SK-N-SH (cell line): Measurements from ENCODE around the gene SKA2. TPM values are rescaled to one million over a fixed set of nuclear protein-coding genes. Genes with fewer than 3 reads are reported as not detected.

ENCODE experiments used
- CTCF ChIA-PET: fragments of 300-600, 350-600 bp; formaldehyde crosslinking; extraction: SDS; loops from one replicate; lab custom pipeline; 2021; lab: Yijun Ruan, JAX
- POLR2A ChIA-PET: fragments of 350-600 bp; sonication (Branson Sonifier 250); formaldehyde crosslinking; extraction: SDS; loops from one replicate; lab custom pipeline; 2020; ENCODE audit warnings: antibody characterized with exemption, inconsistent platforms; lab: Yijun Ruan, JAX
- DNase-seq: peaks from one replicate; pipeline ENCODE4 v3.0.0; 2012
- H2AFZ ChIP-seq: fragments of 200-600 bp; sonication (generic); 2 replicates; pipeline ENCODE4 v1.8.1; 2016; ENCODE audit warnings: antibody characterized with exemption, mild to moderate bottlenecking, low read depth
- H3F3A ChIP-seq: fragments of 200-600 bp; sonication (generic); replicated peaks from 2 replicates; pipeline ENCODE3; 2016; ENCODE audit warnings: antibody characterized with exemption, mild to moderate bottlenecking; ENCODE audit not compliant: insufficient read depth
- H3K27ac ChIP-seq, 2 experiments: fragments of 200-500 bp in 1 of 2; fragments of 200-600 bp in 1 of 2; sonication (Bioruptor generic) in 1 of 2; sonication (generic), shearing (Covaris generic) in 1 of 2; 2 replicates each; pipeline versions ENCODE4 v1.5.1 to v1.6.1; 2014 to 2016; ENCODE audit warnings: low read depth in 2 of 2, inconsistent platforms in 1 of 2, low read length in 1 of 2, mild to moderate bottlenecking in 1 of 2, mixed read lengths in 1 of 2
- H3K27me3 ChIP-seq: fragments of 200-600 bp; sonication (generic), shearing (Covaris generic); 2 replicates; pipeline ENCODE4 v1.6.1; 2016; ENCODE audit warnings: mixed run types; ENCODE audit not compliant: insufficient read depth
- H3K36me3 ChIP-seq, 2 experiments: fragments of 200-500 bp in 1 of 2; fragments of 200-600 bp in 1 of 2; sonication (Bioruptor generic) in 1 of 2; sonication (generic) in 1 of 2; replicated peaks in 1 of 2; 2 replicates each; pipeline versions ENCODE3 to v1.5.1; 2014 to 2016; ENCODE audit warnings: low read length in 1 of 2, mild to moderate bottlenecking in 1 of 2; ENCODE audit not compliant: insufficient read depth in 2 of 2, control insufficient read depth in 1 of 2
- H3K4me1 ChIP-seq, 2 experiments: fragments of 200-500 bp in 1 of 2; fragments of 200-600 bp in 1 of 2; sonication (Bioruptor generic) in 1 of 2; sonication (generic), shearing (Covaris generic) in 1 of 2; 2 replicates each; pipeline versions ENCODE4 v1.5.1 to v1.6.1; 2014 to 2016; ENCODE audit warnings: low read depth in 1 of 2, low read length in 1 of 2, mixed run types in 1 of 2; ENCODE audit not compliant: insufficient read depth in 2 of 2, control insufficient read depth in 1 of 2
- H3K4me2 ChIP-seq: fragments of 200-600 bp; sonication (generic), shearing (Covaris generic); 2 replicates; pipeline ENCODE4 v1.6.1; 2017; ENCODE audit warnings: mixed run types
- H3K4me3 ChIP-seq, 2 experiments: fragments of 200-500 bp in 1 of 2; fragments of 200-600 bp in 1 of 2; sonication (Bioruptor generic) in 1 of 2; sonication (generic), shearing (Covaris generic) in 1 of 2; 2 replicates each; pipeline versions ENCODE4 v1.5.1 to v1.8.1; 2014 to 2016; ENCODE audit warnings: low read depth in 2 of 2, inconsistent platforms in 1 of 2, low read length in 1 of 2, mild to moderate bottlenecking in 1 of 2, mixed read lengths in 1 of 2, moderate library complexity in 1 of 2
- H3K79me2 ChIP-seq: fragments of 200-600 bp; sonication (generic); 2 replicates; pipeline ENCODE4 v1.8.1; 2017; ENCODE audit warnings: mild to moderate bottlenecking; ENCODE audit not compliant: insufficient read depth
- H3K9ac ChIP-seq: fragments of 200-600 bp; sonication (generic); 2 replicates; pipeline ENCODE4 v1.6.1; 2017; ENCODE audit warnings: mixed run types
- H3K9me2 ChIP-seq: fragments of 200-600 bp; sonication (generic); 2 replicates; pipeline ENCODE4 v1.6.1; 2017; ENCODE audit warnings: mixed run types
- H3K9me3 ChIP-seq: fragments of 200-600 bp; sonication (generic); 2 replicates; pipeline ENCODE4 v1.6.1; 2017; ENCODE audit warnings: mixed run types, mild to moderate bottlenecking, moderate library complexity
- H4K20me1 ChIP-seq: fragments of 200-600 bp; sonication (generic); 2 replicates; pipeline ENCODE4 v1.6.1; 2017; ENCODE audit warnings: mild to moderate bottlenecking, mixed run types; ENCODE audit not compliant: insufficient read depth
- GABPA ChIP-seq: IDR thresholded peaks from 2 replicates; pipeline ENCODE4 v1.4.0; 2012; ENCODE audit warnings: low read depth, mild to moderate bottlenecking
- JUND ChIP-seq: IDR thresholded peaks from 2 replicates; pipeline ENCODE4 v1.4.0; 2012
- MXI1 ChIP-seq: IDR thresholded peaks from 2 replicates; pipeline ENCODE4 v1.6.1; 2012; ENCODE audit warnings: mild to moderate bottlenecking, low read depth, low read length, improper control_type of control experiment
- RAD21 ChIP-seq: IDR thresholded peaks from 2 replicates; pipeline ENCODE4 v1.6.1; 2012; ENCODE audit warnings: mild to moderate bottlenecking, low read length
- SIN3A ChIP-seq: IDR thresholded peaks from 2 replicates; pipeline ENCODE4 v1.6.1; 2012; ENCODE audit warnings: low read depth, mild to moderate bottlenecking, low read length, moderate library complexity, borderline replicate concordance
- TCF12 ChIP-seq: IDR thresholded peaks from 2 replicates; pipeline ENCODE4 v1.4.0; 2012
- ZBTB33 ChIP-seq: IDR thresholded peaks from 2 replicates; pipeline ENCODE4 v1.4.0; 2012; ENCODE audit warnings: low read depth, borderline replicate concordance
- WGBS: methylation state at CpG from one replicate; pipeline ENCODE4 v1.1.6; 2017; ENCODE audit warnings: low lambda C conversion rate; 5-methylcytosine and 5-hydroxymethylcytosine counted together
- polyA plus RNA-seq, 3 experiments: library from polyadenylated mRNA; depleted of rRNA; stranded (reverse); fragments of >200 nt; gene quantifications; 2 replicates each; pipeline ENCODE4 v1.2.3, GENCODE V29; 2012

SKA2 gene
- polyA plus RNA-seq, 1 of the 3 experiments (the other 2 are of a cell fraction): 12.8 TPM

GRCh38 chr17:59155439-59156177, 622 bp upstream of the SKA2 start, which contains the start of gene PRR11 (continued):
- peak; percentile 100 for TF ChIP-seq SIN3A

- H3K9me2 ChIP-seq: no peaks in the 10 kb centered on the region
- POLR2A ChIA-PET: interaction anchor here (0.6 to 1.4 kb wide), 2 partner anchors 48 to 1147 kb away, joined by 3 to 8 read pairs; partner anchors contain the start of gene TRIM37
- peak overlapping the region; percentile 89 for H3K4me2 ChIP-seq
- no peaks in the 10 kb centered on the region for H3K27me3 ChIP-seq
- peaks cover 0 to 4% of the 10 kb centered on the region in 2 experiments for H3K36me3 ChIP-seq
- peak overlapping the region; percentile 76 for H2AFZ ChIP-seq
- peak overlapping the region; percentile 80 to 81 for H3K4me3 ChIP-seq
- peaks cover 13 to 23% of the 10 kb centered on the region in 2 experiments; a peak in 3 of 4 replicates for H3K4me1 ChIP-seq
- 2% methylated on average over 25 of the region's 25 CpGs for WGBS
- H3F3A ChIP-seq: peaks cover 40% of the 10 kb centered on the region
- no peaks in the 10 kb centered on the region for H3K9me3 ChIP-seq
- H3K9ac ChIP-seq: peak overlapping the region; percentile 87
- H3K79me2 ChIP-seq: peaks cover 86% of the 10 kb centered on the region
- no peaks in the 10 kb centered on the region for H4K20me1 ChIP-seq
- H3K27ac ChIP-seq: peak overlapping the region; percentile 85 to 95
- peak; percentile 53 for DNase-seq
- no peak for TF ChIP-seq ZBTB33
- peak; percentile 68; the same call in 1 of the 2 replicates for TF ChIP-seq MXI1
- no peak for TF ChIP-seq GABPA
- CTCF ChIA-PET: interaction anchor here (1.2 to 2.3 kb wide), 3 partner anchors 9 to 17 kb away, joined by 3 to 8 read pairs (median 4); no protein-coding TSS in a partner anchor
Observed at GRCh38 chr17:59154292-59154720, 680 bp downstream of the SKA2 start.

GRCh38 chr17:59152925-59153324, 2.1 kb downstream of the SKA2 start:
- Histone ChIP-seq H3K9me3 (no peaks in the 10 kb centered on the region), H2AFZ (peak overlapping the region; percentile 76; the same call in 1 of the 2 replicates), H3K27ac (peak overlapping the region; percentile 85 to 95; a peak in 3 of 4 replicates), H3K4me1 (peaks cover 13 to 22% of the 10 kb centered on the region in 2 experiments; a peak in 3 of 4 replicates), H3F3A (peaks cover 46% of the 10 kb centered on the region), H3K27me3 (no peaks in the 10 kb centered on the region), H3K79me2 (peaks cover 86% of the 10 kb centered on the region), H3K9ac (peak overlapping the region; percentile 87; the same call in 1 of the 2 replicates), H3K9me2 (no peaks in the 10 kb centered on the region), H4K20me1 (no peaks in the 10 kb centered on the region), H3K4me2 (peak overlapping the region; percentile 89), H3K4me3 (peak overlapping the region; percentile 80 to 81; a peak in 3 of 4 replicates), H3K36me3 (peaks cover 0 to 1% of the 10 kb centered on the region in 2 experiments)
- ChIA-PET CTCF (interaction anchor here (1.1 to 1.2 kb wide), 2 partner anchors 20 to 61 kb away, joined by 3 to 5 read pairs; no protein-coding TSS in a partner anchor), POLR2A (no interaction called here)
- 20% methylated on average over 1 of the region's 1 CpG for WGBS
- no peak for DNase-seq
- TF ChIP-seq JUND (no peak), TCF12 (no peak), RAD21 (no peak)
